ENCODE results near the gene GDF15.
A peak's percentile ranks its signal among the peaks of the same experiment; 100 is the strongest.

Gene GDF15

DNA sequence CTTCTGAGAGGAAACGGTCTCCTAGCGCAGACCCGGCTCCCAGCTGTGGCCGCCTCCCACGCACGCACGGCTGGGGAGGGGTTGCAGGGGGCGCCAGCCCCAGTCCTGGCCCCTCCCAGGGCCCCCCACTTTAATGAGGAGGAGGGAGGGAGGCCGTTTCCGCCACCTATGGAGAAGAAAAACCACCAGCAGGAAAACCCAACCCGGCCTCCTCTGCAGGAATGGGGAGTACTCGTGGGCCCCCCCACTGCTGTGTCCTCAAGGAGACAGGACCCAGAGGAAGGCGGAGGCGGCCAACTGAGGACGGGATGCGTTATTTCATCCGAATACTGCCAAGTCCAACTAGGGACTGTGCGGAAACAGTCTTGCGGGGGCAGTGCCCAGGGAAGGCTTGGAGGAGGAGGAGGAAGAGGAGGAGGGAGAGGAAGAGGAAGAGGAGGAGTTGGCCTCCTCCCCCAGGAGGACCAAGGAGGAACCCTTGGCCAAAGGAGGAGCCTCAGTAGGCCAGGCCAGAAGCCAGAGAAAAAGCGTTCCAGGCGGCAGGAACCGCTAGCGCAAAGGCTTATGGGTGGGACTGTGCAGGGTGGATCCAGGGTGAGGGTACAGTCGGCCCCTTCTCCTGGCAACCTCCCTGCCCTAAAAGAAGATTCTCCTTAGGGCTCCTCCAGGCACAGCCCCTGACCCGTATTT lies 29.4 kb downstream of the GDF15 start (continued):
- no peak for TF ChIP-seq ZNF221 (tag by site-specific recombination; IDR thresholded peaks at IDR 0.05; ENCODE audit: borderline replicate concordance)
- TF ChIP-seq ZNF274 (IDR thresholded peaks at IDR 0.05; ENCODE audit: low read length), result no peak
- no peak for TF ChIP-seq ZNF274 (tag by site-specific recombination; IDR thresholded peaks at IDR 0.05; ENCODE audit: borderline replicate concordance)
- TF ChIP-seq, protein P1, sequence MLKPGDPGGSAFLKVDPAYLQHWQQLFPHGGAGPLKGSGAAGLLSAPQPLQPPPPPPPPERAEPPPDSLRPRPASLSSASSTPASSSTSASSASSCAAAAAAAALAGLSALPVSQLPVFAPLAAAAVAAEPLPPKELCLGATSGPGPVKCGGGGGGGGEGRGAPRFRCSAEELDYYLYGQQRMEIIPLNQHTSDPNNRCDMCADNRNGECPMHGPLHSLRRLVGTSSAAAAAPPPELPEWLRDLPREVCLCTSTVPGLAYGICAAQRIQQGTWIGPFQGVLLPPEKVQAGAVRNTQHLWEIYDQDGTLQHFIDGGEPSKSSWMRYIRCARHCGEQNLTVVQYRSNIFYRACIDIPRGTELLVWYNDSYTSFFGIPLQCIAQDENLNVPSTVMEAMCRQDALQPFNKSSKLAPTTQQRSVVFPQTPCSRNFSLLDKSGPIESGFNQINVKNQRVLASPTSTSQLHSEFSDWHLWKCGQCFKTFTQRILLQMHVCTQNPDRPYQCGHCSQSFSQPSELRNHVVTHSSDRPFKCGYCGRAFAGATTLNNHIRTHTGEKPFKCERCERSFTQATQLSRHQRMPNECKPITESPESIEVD (tag by site-specific recombination; IDR thresholded peaks at IDR 0.05), result no peak
- TF ChIP-seq ZNF138 (tag by site-specific recombination; IDR thresholded peaks at IDR 0.05; ENCODE audit: borderline replicate concordance), result no peak
- TF ChIP-seq, protein P2, sequence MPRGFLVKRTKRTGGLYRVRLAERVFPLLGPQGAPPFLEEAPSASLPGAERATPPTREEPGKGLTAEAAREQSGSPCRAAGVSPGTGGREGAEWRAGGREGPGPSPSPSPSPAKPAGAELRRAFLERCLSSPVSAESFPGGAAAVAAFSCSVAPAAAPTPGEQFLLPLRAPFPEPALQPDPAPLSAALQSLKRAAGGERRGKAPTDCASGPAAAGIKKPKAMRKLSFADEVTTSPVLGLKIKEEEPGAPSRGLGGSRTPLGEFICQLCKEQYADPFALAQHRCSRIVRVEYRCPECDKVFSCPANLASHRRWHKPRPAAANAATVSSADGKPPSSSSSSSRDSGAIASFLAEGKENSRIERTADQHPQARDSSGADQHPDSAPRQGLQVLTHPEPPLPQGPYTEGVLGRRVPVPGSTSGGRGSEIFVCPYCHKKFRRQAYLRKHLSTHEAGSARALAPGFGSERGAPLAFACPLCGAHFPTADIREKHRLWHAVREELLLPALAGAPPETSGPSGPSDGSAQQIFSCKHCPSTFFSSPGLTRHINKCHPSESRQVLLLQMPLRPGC (tag by site-specific recombination; IDR thresholded peaks at IDR 0.05), result no peak
- TF ChIP-seq, protein P3, sequence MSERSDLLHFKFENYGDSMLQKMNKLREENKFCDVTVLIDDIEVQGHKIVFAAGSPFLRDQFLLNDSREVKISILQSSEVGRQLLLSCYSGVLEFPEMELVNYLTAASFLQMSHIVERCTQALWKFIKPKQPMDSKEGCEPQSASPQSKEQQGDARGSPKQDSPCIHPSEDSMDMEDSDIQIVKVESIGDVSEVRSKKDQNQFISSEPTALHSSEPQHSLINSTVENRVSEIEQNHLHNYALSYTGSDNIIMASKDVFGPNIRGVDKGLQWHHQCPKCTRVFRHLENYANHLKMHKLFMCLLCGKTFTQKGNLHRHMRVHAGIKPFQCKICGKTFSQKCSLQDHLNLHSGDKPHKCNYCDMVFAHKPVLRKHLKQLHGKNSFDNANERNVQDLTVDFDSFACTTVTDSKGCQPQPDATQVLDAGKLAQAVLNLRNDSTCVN (tag by site-specific recombination; optimal IDR thresholded peaks at IDR 0.05), result no peak
- no peak for TF ChIP-seq ZNF791 (tag by site-specific recombination; IDR thresholded peaks at IDR 0.05)
- TF ChIP-seq, protein P4, sequence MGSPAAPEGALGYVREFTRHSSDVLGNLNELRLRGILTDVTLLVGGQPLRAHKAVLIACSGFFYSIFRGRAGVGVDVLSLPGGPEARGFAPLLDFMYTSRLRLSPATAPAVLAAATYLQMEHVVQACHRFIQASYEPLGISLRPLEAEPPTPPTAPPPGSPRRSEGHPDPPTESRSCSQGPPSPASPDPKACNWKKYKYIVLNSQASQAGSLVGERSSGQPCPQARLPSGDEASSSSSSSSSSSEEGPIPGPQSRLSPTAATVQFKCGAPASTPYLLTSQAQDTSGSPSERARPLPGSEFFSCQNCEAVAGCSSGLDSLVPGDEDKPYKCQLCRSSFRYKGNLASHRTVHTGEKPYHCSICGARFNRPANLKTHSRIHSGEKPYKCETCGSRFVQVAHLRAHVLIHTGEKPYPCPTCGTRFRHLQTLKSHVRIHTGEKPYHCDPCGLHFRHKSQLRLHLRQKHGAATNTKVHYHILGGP (tag by site-specific recombination; IDR thresholded peaks at IDR 0.05), result no peak
- TF ChIP-seq ZNF404 (tag by site-specific recombination; IDR thresholded peaks at IDR 0.05), result no peak
- no peak for TF ChIP-seq TCF7L2 (IDR thresholded peaks at IDR 0.05; ENCODE audit: borderline replicate concordance, low read depth, low read length)
- TF ChIP-seq, protein P5, sequence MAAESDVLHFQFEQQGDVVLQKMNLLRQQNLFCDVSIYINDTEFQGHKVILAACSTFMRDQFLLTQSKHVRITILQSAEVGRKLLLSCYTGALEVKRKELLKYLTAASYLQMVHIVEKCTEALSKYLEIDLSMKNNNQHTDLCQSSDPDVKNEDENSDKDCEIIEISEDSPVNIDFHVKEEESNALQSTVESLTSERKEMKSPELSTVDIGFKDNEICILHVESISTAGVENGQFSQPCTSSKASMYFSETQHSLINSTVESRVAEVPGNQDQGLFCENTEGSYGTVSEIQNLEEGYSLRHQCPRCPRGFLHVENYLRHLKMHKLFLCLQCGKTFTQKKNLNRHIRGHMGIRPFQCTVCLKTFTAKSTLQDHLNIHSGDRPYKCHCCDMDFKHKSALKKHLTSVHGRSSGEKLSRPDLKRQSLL (tag by site-specific recombination; IDR thresholded peaks at IDR 0.05), result no peak
- no peak for TF ChIP-seq ZFP69B (tag by site-specific recombination; IDR thresholded peaks at IDR 0.05)
- no peak for TF ChIP-seq ZNF133 (tag by site-specific recombination; IDR thresholded peaks at IDR 0.05)
- TF ChIP-seq SP7 (tag by site-specific recombination; IDR thresholded peaks at IDR 0.05), result peak; percentile 92
- TF ChIP-seq ZNF529 (tag by site-specific recombination; IDR thresholded peaks at IDR 0.05; ENCODE audit: insufficient replicate concordance), result no peak
- peak; percentile 53 for TF ChIP-seq SP2 (tag by site-specific recombination; IDR thresholded peaks at IDR 0.05)
- TF ChIP-seq, protein P6, sequence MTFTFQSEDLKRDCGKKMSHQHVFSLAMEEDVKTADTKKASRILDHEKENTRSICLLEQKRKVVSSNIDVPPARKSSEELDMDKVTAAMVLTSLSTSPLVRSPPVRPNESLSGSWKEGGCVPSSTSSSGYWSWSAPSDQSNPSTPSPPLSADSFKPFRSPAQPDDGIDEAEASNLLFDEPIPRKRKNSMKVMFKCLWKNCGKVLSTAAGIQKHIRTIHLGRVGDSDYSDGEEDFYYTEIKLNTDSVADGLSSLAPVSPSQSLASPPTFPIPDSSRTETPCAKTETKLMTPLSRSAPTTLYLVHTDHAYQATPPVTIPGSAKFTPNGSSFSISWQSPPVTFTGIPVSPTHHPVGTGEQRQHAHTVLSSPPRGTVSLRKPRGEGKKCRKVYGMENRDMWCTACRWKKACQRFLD (tag by site-specific recombination; IDR thresholded peaks at IDR 0.05), result no peak
- TF ChIP-seq, protein P7, sequence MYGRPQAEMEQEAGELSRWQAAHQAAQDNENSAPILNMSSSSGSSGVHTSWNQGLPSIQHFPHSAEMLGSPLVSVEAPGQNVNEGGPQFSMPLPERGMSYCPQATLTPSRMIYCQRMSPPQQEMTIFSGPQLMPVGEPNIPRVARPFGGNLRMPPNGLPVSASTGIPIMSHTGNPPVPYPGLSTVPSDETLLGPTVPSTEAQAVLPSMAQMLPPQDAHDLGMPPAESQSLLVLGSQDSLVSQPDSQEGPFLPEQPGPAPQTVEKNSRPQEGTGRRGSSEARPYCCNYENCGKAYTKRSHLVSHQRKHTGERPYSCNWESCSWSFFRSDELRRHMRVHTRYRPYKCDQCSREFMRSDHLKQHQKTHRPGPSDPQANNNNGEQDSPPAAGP (tag by site-specific recombination; IDR thresholded peaks at IDR 0.05), result peak; percentile 56
- no peak for TF ChIP-seq ZNF169 (tag by site-specific recombination; IDR thresholded peaks at IDR 0.05)
- TF ChIP-seq KLF8 (tag by site-specific recombination; IDR thresholded peaks at IDR 0.05), result no peak
- TF ChIP-seq ZFP37 (tag by site-specific recombination; IDR thresholded peaks at IDR 0.05), result no peak
- TF ChIP-seq ZNF2 (tag by site-specific recombination; IDR thresholded peaks at IDR 0.05), result no peak
- no peak for TF ChIP-seq ZNF768 (tag by site-specific recombination; IDR thresholded peaks at IDR 0.05)
- TF ChIP-seq ZBTB48 (tag by site-specific recombination; IDR thresholded peaks at IDR 0.05), result 0 out of 2 replicates have a peak, but pooled peaks have one; percentile 28
- TF ChIP-seq IKZF3 (tag by site-specific recombination; IDR thresholded peaks at IDR 0.05), result peak; percentile 56; the same call in 1 of the 2 replicates
- TF ChIP-seq ZNF626 (tag by site-specific recombination; IDR thresholded peaks at IDR 0.05), result no peak
- no peak for TF ChIP-seq ZNF658 (tag by site-specific recombination; IDR thresholded peaks at IDR 0.05)
- no peak for TF ChIP-seq ZNF423 (tag by site-specific recombination; IDR thresholded peaks at IDR 0.05)
- TF ChIP-seq SCRT1 (tag by site-specific recombination; IDR thresholded peaks at IDR 0.05; ENCODE audit: borderline replicate concordance), result no peak
- TF ChIP-seq KLF9 (tag by site-specific recombination; IDR thresholded peaks at IDR 0.05; ENCODE audit: low read depth), result no peak
